ENCODE results near the gene IQGAP1.

Gene IQGAP1

DNA sequence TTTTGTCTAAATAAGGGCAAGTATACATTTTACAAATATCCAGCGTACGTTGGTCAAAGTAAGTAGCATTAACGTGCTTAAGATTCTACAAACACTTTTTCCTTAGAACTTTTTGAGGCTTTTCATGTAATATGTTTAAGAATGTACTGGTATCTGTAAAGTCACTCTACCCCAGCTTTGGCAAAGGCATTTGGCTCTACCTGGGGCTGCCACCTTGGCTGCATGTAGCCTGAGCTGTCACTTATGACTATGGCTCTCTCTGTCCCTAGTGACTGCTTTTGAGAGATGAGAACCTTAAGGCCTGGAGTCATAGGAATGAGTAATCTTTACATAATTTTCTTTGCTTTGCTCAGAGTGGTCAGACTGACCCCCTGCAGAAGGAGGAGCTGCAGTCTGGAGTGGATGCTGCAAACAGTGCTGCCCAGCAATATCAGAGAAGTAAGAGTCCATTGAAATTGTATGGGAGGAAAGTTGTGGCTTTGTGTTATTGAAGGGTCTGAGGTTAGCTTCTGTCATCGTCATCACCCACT is 61.2 kb downstream of the IQGAP1 start:
- no peak for DNase-seq

DNA sequence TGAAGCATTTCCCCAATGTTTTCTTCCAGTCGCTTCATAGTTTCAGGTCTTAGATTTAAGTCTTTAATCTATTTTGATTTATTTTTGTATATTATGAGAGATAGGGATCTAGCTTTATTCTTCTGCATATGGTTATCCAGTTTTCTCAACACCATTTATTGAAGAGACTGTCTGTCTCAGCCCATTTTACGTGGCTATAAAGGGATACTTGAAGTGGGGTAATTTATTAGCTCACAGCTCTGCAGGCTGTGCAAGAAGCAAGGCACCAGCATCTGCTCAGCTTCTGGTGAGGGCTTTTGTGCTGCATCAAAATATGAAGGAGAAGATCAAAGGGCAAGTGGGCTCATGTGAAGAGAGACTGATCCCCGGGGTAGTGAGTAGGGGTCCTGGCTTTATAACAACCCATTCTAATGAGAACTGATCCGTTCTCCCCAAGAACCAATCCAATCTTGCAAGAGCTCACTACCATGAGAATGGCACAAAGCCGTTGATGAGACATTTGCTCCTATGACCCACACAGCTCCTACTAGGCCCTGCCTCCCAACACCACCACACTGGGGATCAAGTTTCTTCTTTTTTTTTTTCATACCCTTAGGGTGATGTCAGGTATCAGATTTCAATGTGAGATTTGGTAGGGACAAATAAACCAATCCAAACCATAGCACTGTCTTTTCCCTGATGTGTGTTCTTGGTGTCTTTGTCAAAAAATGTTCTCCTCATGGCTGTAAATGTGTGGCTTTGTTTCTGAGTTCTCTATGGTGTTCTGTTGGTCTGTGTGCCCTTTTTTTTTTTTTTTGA is 63.2 kb downstream of the IQGAP1 start:
- DNase-seq = no peak

DNA sequence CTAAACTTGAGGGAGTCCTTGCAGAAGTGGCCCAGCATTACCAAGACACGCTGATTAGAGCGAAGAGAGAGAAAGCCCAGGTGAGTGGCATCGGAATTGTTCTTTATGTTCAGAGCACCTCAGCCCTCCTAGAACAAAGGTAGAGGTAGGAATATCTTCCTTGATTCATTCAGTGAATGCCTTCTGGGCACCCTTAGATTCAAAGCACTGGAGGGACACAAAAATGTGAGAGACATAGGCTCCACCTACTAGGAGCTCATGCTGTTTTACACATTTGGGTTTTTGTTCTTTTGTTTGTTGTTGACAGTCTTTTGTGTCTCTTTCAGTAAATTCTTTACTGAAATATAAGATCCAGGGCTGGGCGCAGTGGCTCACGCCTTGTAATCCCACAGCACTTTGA is 68.2 kb downstream of the IQGAP1 start:
- no peak for DNase-seq

DNA sequence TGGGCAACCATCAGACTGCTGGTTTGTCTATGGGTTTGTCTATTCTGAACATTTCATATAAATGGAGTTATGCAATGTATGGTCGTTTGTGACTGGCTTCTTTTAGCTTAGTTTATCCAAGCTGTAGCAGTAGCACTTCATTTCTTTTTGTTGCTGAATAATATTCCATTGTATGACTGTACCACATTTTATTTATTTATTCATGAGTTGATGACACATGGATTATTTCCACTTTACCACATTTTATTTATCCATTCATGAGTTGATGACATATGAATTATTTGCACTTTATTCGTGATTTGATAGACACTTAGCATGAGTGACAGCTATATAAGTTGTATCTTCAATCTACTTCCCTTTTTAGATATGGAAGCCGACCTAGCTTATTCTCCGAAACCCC is 70.0 kb downstream of the IQGAP1 start:
- no peak for DNase-seq

DNA sequence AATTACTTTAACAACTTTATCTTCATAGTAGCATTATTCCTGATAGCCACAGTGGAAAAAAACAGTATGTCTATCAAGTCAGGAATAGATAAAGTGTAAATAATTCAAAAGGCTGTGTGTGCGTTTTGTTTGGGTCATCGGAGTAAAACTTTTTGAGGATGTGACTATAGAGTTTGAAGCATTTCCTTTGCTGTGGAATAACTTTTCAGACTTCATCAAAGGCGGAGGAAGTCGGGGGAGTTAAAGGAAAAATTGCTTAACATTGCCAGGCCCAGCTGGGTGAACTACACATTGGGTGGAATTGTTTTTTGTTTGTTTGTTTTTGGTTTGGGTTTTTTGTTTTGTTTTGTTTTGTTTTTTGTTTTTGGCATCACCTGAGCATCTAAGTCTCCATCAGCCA is 71.3 kb downstream of the IQGAP1 start:
- DNase-seq = no peak

DNA sequence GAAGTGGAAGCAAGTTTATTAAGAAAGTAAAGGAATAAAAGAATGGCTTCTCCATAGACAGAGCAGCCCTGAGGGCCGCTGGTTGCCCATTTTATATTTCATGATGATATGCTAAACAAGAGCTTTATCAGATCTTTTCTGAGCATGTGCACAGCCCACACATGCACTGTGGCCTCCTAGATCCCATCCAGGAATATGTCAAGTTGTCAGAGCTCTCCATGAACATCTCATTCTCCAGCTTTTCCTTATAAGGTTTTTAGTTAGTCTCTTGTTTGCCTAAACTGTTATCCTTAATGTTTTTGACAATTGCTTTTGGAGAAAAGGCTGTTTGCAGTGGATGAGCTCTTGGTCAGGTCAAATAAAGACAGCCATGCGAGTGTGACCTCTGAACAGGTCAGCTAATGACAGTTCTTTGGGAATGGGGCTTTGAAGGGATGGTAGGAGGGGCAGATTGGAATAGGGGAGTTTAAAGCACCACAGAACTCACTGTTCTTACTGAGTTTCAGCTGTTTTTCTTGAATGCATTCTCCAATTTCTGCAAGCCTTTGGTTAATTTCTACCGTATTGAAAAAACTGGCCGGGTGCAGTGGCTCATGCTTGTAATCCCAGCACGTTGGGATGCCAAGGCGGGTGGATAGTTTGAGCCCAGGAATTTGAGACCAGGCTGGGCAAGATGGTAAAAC is 72.2 kb downstream of the IQGAP1 start:
- no peak for DNase-seq

DNA sequence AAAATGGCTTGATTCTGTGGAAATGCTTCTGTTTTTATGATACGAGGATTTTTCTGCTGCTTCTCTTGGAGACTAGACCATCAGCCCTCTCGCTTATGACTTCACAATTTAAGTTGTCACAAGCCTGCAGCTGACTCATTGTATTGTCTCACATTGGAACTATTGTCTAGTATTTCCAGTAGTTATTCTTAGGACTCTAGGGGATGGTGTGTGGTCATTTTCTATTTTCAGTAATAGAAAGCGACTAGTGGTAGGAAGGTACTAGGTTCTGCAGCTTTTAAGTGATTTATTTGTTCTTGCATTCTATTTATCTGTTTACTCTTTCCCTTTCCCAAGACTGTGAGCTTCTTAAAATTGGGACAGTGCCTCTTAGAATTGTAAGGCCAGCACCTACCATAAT is 75.3 kb downstream of the IQGAP1 start:
- no peak for DNase-seq

DNA sequence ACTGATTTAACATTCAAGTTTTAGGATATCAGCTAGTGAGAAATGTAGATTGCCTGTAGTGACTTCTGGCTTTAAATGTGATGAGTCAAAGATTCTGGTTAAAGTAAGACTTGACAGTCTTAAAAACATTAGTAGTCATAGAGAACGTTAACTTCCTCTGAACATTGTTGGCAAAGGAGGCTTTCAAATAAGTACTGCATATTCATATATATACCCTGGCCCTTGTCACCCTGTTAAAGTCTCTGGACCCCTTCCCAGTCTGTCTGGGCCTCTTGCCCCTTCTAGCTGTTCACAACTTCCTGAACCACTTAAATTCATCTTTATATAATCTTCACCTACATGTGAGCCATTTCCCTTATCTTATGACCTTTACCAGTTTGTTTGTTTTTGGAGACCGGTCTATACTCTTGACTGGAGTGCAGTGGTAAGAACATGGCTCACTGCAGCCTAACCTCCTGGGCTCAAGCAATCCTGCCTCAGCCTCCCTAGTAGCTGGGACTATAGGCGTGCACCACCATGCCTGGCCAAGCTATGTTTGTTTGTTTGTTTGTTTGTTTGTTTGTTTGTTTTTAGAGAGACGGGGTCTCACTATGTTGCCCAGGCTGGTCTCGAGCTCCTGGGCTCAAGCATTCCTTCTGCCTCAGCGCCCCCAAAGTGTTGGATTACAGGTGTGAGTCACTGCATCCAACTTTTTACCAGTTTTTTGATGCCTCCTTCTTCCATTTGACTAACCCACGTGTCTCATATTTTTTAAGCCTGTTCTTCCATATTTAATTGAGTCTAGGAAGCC is 77.3 kb downstream of the IQGAP1 start:
- no peak for DNase-seq

DNA sequence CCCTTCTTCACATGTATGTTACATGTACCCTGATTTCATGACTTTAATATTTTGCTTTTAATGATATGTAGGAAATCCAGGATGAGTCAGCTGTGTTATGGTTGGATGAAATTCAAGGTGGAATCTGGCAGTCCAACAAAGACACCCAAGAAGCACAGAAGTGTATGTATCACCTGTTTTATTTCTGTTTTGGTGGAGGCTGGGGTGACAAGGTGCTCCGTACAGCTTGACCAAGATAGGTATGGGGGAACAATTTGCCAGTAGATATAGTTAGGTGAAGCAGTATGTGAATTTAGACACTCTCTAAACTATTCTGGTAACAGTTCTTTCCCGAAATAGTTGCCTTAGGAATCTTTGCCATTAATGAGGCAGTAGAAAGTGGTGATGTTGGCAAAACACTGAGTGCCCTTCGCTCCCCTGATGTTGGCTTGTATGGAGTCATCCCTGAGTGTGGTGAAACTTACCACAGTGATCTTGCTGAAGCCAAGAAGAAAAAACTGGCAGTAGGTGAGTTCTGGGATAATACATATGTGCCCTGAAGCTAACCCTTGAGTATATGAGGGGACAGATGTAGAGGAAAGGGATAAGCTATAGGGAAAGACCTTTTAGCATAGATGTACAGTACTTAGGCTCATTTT is 78.0 kb downstream of the IQGAP1 start:
- DNase-seq = no peak

DNA sequence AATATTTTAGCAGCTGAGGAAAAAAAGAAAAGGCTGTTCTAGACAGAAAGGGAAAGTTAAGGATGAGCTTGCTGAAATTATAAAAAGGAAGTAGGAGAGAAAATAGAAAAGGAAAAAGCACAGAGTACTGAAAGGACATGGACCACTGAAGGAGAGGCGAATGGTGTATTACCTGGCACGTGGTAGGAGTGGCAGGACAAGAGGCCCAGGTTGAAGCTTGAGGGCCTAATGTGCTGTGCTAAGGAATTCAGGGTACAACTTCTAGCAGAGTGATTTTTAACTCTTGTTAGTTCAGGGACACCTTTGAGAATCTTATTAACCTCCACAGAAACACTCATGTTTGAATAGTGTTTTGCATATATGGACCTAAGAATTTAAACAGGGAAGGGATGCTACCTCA is 81.7 kb downstream of the IQGAP1 start:
- no peak for DNase-seq

DNA sequence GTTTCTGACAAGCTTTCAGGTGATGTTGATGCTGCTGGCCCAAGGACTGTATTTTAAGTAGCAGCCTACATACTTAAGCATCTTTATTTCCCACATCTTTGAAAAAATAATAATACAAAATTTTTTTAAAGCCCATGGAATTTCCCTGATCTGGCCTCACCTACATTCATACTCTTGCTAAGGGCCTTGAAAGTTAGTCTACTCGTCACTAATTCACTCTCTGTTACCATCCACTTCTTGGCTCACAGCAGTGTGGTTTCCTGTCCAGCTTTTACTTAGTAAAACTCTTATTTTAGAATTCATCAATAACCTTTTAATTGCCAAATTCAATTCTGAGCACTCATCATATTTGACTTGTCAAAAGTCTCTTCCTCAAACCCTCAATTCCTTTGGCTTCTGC is 82.4 kb downstream of the IQGAP1 start:
- no peak for DNase-seq

DNA sequence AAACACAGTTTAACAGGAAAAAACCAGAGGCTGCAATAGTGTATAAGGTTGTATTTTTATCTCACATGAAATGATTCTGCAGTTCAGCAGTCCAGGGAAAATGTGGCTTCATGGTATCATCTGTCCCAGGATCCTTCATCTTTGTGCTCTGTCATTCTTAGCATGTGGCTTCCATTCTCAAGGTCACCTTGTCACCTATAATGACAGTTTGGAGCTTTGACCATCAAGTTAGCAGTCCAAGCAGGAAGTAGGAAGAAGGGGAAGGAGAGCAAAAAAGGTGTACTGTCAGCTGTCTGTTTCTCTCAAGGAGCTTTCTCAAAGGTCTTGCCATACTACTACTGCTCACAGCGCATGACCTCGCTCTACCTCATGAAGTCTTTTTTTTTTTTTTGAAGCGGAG is 83.1 kb downstream of the IQGAP1 start:
- no peak for DNase-seq

DNA sequence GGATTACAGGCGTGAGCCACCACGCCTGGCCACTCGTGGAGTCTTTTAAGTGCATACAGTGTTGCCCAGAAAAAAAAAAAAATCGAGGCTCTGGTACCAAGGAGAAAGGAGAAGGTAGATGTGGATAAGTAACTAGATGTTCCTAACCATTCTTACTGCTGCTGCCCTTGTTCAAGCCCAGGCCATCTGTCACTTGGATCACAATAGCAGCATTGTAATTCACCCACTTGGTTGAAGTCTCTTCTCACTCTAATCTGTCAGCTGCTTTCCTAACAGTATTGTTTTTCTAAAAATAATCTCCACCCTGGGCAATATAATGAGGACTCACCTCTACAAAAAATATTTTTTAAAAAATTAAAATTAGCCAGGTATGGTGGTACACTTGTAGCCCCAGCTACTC is 83.7 kb downstream of the IQGAP1 start:
- no peak for DNase-seq

DNA sequence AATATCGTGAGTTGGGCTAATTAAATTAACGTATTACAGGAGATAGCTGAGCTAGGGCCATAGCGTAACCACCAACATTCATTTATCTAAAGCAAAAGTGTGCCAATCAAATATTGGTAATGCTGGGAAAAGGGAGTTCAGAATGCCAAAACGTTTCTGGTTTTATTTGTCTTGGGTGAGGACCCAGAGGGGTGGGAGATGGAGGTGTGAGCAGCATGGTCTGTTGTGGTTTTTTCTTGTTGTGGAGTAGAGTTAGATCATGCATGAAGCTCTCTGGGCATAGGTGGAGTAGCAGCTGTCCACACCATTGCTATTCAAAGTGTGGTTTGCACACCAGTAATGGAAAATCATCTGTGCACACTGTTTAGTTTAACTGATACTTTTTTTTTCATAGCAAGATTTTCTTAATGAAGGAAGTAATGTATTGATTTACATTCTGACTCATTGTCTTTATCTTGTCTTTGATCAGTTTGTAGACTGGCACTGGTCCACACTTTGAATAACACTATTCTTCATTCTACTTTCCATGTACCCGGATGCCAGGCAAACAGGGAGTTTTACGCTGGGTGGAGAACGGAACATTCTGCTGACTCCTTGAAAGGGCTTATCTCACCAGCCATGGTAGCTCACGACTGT is 90.9 kb downstream of the IQGAP1 start:
- DNase-seq = no peak

DNA sequence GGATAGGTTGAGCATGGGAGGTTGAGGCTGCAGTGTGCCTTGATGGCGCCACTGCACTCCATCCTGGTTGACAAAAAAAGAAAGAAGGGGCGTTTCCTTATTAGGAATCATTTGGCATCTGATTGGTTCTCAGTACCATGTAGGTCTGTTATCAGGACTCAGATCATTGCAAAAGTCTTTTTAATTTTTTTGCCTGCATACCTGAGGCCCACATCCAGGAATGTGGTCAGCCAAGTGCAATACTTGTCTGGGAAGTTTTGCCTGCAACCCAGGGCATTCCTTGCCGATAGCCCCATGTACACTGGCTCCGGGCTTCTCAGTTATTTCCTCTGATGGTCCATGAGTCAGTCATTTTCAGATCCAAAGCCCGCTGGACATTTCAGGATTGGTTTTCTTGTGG is 91.6 kb downstream of the IQGAP1 start:
- no peak for DNase-seq

DNA sequence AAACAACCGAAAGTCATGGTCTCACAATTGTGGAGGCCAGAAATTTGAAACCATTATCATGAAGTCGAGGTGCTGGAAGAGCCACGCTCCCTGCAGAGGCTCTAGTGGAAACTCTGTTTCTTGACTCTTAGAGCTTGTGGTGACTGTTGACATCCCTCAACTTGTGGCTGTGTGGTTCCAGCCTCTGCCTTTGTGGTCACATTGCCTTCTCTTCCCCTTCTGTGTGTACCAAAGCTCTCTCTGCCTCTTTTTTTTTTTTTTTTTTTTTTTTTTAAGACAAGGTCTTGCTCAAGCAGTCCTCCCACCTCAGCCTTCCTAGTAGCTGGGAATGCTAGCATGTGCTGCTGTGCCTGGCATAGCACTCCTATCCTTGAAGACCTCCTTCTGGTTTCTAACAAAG is 93.0 kb downstream of the IQGAP1 start:
- DNase-seq = peak; percentile 36

DNA sequence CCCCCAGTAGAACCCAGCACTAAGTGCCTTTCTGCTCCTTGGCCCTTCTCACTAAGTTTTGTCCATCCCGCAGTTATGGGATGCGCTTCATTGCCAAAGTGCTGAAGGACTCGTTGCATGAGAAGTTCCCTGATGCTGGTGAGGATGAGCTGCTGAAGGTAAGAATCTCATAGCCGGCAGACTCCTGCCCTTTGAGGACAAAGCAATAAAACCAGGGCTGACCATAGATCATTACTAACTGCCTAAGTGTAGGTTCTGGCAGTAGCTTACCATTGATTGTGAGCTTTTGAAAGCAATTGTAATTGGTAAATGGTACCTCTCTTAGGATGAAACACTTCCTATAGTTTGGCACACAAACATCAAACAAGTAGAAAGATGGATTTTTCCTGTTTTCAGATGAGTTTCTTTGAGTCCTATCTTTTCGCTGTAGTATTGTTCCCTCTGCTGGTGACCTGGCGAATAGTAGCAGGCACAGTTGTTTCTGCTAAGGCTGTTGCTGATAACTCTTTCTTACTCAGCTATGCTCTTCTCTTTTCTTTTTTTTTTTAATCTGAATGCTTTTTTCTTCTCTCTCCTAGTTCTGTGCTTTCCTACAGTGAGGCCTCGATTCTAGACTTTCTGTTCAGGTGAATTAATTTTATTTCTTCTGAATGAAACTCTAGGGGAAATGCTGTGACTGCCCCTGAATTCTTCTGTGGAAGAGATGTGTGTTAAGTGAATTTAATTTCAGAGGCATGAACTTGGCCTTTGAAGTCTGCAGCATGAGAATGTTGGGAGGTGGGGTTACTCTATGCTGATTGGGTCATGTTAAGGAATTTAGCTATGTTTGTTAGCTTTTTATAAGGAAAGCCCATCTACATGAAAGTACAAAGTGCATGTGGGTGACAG is 94.3 kb downstream of the IQGAP1 start:
- DNase-seq = peak; percentile 54

DNA sequence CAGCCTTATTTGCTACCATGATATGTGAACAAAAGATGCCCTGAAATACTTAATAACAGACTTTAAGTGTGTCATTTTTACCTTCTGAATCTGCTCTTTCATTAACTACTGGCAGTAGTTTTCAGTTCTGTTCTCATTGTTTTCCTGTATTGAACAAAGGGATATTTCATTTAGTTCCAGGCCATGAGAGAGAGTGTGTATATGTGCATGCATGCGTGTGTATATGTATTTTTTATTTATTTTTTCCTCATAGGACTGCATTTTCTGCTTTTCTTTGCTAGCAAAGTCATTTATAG is 94.9 kb downstream of the IQGAP1 start:
- DNase-seq = no peak

DNA sequence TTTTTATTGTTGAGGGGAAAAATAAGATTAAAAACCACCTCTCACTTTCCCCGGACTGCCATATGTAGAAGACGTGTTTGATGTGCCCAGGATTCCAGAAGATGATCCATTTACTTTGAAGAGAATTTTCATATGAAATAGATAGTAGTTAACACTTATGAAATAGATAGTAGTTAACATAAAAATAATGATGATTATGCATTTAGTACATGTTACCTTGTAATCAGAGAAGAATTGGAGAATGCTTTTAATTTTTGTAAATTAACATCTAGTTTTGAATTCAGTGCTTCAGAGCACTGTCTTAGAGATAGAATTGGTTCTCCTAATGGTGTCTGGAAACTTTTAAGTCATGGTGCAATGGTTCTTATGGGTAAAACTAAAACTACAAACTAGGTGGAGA is 95.6 kb downstream of the IQGAP1 start:
- no peak for DNase-seq

DNA sequence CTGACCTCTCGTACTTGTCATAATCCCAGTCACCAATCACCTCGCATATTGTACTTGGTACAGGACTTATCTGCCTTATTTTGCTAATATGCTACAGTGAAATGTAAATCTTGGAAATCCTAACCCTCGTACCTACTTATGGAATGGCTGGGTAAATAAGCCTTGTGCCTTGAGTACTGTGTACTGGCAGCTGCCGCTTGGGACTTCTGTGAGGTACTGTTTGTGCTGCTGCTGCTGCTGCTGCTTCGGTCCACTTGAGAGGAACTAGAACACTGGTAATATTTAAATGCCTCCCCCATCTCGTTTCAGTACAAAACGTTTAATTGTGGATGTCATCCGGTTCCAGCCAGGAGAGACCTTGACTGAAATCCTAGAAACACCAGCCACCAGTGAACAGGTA is 99.1 kb downstream of the IQGAP1 start:
- no peak for DNase-seq

DNA sequence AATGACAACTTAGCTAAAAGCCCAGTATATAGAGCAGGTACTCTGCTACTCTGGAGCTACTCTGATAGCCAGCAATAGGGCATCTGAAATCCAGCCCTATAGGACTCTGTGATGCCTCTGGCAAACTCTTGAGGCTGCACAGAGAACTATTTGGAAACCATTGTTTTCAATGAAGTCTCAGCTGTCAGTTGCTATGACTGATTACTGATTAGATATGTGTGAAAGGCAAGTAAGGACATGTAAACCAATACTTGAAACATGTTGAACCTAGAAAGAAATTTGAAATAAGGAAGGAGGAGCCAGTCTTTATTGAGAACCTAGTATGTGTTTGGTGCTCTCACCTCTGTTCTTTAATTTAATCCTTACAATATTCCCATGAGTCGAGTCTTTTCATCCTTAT is 101.5 kb downstream of the IQGAP1 start:
- DNase-seq = no peak

DNA sequence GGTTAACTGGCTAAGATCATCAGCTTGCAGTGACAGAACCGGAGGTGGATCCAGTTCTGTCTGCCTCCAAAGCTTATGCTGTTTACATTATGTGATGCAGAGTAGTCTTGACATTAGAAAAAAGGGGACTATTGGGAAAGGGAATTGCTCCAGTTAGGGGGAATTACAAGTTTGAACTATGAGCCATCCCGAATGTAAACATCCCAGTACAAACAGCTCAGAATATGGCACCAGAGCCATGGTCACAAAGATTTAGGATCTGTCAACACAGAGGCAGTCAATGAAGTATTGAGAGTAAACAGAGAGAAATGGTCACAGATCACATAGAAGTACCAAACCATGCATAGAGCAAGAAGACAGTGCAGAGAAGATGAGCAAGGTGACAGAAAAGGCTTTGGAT is 101.9 kb downstream of the IQGAP1 start:
- no peak for DNase-seq
